Ovary (tissue), 3 donors: ENCODE data around the gene ASMT.

Source experiments
- EP300 ChIP-seq: sonication (generic); formaldehyde crosslinking; IDR thresholded peaks from one replicate; pipeline ENCODE4 v1.6.1; 2017; ENCODE audit warnings: antibody characterized with exemption
- POLR2A ChIP-seq: fragments of 450-650 bp; IDR thresholded peaks from one replicate; pipeline ENCODE4 v1.6.1; 2017; ENCODE audit warnings: antibody characterized with exemption, mild to moderate bottlenecking, moderate library complexity
- TF ChIP-seq, protein P1 (sequence below), 3 donors: fragments of 450-650 bp in 2 of 3; fragments of 200-600 bp in 1 of 3; IDR thresholded peaks; one replicate each; pipeline versions ENCODE4 v1.5.1 to v1.8.0; 2016 to 2022; ENCODE audit warnings: antibody characterized with exemption in 3 of 3, mild to moderate bottlenecking in 1 of 3
- donor health status: DM: no; HTN: no; CAD: no.

DNA sequence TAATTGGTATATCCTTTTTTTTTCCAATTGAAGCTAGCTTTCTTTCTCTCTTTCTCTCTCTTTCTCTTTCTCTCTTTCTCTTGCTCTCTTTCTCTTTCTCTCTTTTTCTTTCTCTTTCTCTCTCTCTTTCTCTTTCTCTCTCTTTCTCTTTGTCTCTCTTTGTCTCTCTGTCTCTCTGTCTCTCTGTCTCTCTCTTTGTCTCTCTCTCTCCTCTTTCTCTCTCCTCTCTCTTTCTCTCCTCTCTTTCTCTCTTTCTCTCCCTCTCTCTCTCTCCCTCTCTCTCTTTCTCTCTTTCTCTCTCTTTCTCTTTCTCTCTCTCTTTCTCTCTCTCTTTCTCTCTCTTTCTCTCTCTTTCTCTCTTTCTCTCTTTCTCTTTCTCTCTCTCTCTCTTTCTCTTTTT is 66.6 kb downstream of the ASMT start:
- TF ChIP-seq, protein P1, sequence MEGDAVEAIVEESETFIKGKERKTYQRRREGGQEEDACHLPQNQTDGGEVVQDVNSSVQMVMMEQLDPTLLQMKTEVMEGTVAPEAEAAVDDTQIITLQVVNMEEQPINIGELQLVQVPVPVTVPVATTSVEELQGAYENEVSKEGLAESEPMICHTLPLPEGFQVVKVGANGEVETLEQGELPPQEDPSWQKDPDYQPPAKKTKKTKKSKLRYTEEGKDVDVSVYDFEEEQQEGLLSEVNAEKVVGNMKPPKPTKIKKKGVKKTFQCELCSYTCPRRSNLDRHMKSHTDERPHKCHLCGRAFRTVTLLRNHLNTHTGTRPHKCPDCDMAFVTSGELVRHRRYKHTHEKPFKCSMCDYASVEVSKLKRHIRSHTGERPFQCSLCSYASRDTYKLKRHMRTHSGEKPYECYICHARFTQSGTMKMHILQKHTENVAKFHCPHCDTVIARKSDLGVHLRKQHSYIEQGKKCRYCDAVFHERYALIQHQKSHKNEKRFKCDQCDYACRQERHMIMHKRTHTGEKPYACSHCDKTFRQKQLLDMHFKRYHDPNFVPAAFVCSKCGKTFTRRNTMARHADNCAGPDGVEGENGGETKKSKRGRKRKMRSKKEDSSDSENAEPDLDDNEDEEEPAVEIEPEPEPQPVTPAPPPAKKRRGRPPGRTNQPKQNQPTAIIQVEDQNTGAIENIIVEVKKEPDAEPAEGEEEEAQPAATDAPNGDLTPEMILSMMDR (IDR thresholded peaks at IDR 0.05) = no peak
- TF ChIP-seq EP300 (no peak), POLR2A (no peak)
